Measurements from ENCODE around the gene PRDM16. TPM values are rescaled to one million over a fixed set of nuclear protein-coding genes. Genes with fewer than 3 reads are reported as not detected.
A peak's percentile ranks its signal among the peaks of the same experiment; 100 is the strongest.

The PRDM16 gene
- total and polyA plus RNA-seq, 3 donors from 2014 or later, result 2.1 to 5.6 (median 4.7) TPM

GRCh38 chr1:3141129-3141528 lies 72.1 kb downstream of the PRDM16 start:
- Histone ChIP-seq H3K4me1 (peaks cover 16% of the 10 kb centered on the region), H3K9me3 (no peaks in the 10 kb centered on the region), H3K36me3 (ENCODE audit: low read depth, missing control alignments) (no peaks in the 10 kb centered on the region), H3K27ac (no peak overlapping the region), H3K4me3 (no peak overlapping the region), H3K27me3 (no peaks in the 10 kb centered on the region)
- DNase-seq, result no peak
- WGBS, 2 donors, result 87 to 89% methylated on average over 13 of the region's 13 CpGs
- TF ChIP-seq POLR2A (IDR thresholded peaks at IDR 0.05) (no peak), CTCF (IDR thresholded peaks at IDR 0.05) (no peak)
- intact Hi-C loops (cut with DNase I; ENCODE audit: low total_unique reads), result no loop called here

- H3K27ac ChIP-seq, result no peak overlapping the region
- WGBS, 2 donors, result 83 to 86% methylated on average over 21 of the region's 21 CpGs
- no peaks in the 10 kb centered on the region for H3K9me3 ChIP-seq
- no peak for DNase-seq
- peaks cover 16% of the 10 kb centered on the region for H3K4me1 ChIP-seq
- no peaks in the 10 kb centered on the region for H3K36me3 ChIP-seq (ENCODE audit: low read depth, missing control alignments)
- TF ChIP-seq POLR2A (IDR thresholded peaks at IDR 0.05) (no peak), CTCF (IDR thresholded peaks at IDR 0.05) (no peak)
- intact Hi-C loops (cut with DNase I; ENCODE audit: low total_unique reads), result no loop called here
- H3K4me3 ChIP-seq, result no peak overlapping the region
- no peaks in the 10 kb centered on the region for H3K27me3 ChIP-seq
These were observed 72.8 kb downstream of the PRDM16 start for GRCh38 chr1:3141836-3142235.

GRCh38 chr1:3142236-3142635 lies 73.2 kb downstream of the PRDM16 start:
- WGBS, 2 donors, result 73 to 95% methylated on average over 8 to 17 of the region's 17 CpGs
- Histone ChIP-seq H3K36me3 (ENCODE audit: low read depth, missing control alignments) (no peaks in the 10 kb centered on the region), H3K27me3 (no peaks in the 10 kb centered on the region), H3K27ac (no peak overlapping the region), H3K4me1 (peaks cover 16% of the 10 kb centered on the region), H3K4me3 (no peak overlapping the region), H3K9me3 (no peaks in the 10 kb centered on the region)
- no peak for DNase-seq
- TF ChIP-seq POLR2A (IDR thresholded peaks at IDR 0.05), result no peak
- TF ChIP-seq CTCF (IDR thresholded peaks at IDR 0.05), result no peak
- intact Hi-C loops (cut with DNase I; ENCODE audit: low total_unique reads), result no loop called here

GRCh38 chr1:3142751-3143150 lies 73.7 kb downstream of the PRDM16 start:
- H3K27me3 ChIP-seq, result no peaks in the 10 kb centered on the region
- H3K9me3 ChIP-seq, result no peaks in the 10 kb centered on the region
- intact Hi-C loops (cut with DNase I; ENCODE audit: low total_unique reads), result no loop called here
- WGBS, 2 donors, result 95 to 100% methylated on average over 1 to 12 of the region's 12 CpGs
- no peak for DNase-seq
- peaks cover 16% of the 10 kb centered on the region for H3K4me1 ChIP-seq
- H3K4me3 ChIP-seq, result no peak overlapping the region
- H3K27ac ChIP-seq, result no peak overlapping the region
- no peaks in the 10 kb centered on the region for H3K36me3 ChIP-seq (ENCODE audit: low read depth, missing control alignments)
- no peak for TF ChIP-seq POLR2A (IDR thresholded peaks at IDR 0.05)
- no peak for TF ChIP-seq CTCF (IDR thresholded peaks at IDR 0.05)

- TF ChIP-seq POLR2A (IDR thresholded peaks at IDR 0.05) (no peak), CTCF (IDR thresholded peaks at IDR 0.05) (no peak)
- Histone ChIP-seq H3K4me3 (no peak overlapping the region), H3K36me3 (ENCODE audit: low read depth, missing control alignments) (no peaks in the 10 kb centered on the region), H3K9me3 (no peaks in the 10 kb centered on the region), H3K27ac (no peak overlapping the region), H3K27me3 (no peaks in the 10 kb centered on the region), H3K4me1 (peaks cover 5% of the 10 kb centered on the region)
- peak; percentile 24 for DNase-seq
- intact Hi-C loops (cut with DNase I; ENCODE audit: low total_unique reads), result no loop called here
- WGBS, 2 donors, result 34 to 47% methylated on average over 31 to 39 of the region's 39 CpGs
These were observed 76.7 kb downstream of the PRDM16 start for GRCh38 chr1:3145532-3146325.

All from testis (tissue), 3 donors.